Midbrain (tissue), 1 donor: Measurements from ENCODE around the gene TRIOBP.
A peak's percentile ranks its signal among the peaks of the same experiment; 100 is the strongest.
"Not testable (repeated sequence)": the region's sequence is repeated elsewhere in the genome, so short reads cannot be mapped to it uniquely, and the experiment has no call there.

Source experiments
- DNase-seq: peaks from one replicate; lab custom pipeline; 2025; lab: John Stamatoyannopoulos, UW

The TRIOBP gene

GRCh38 chr22:37690407-37690806 is 6.4 kb upstream of the TRIOBP start:
- DNase-seq = no peak

GRCh38 chr22:37690901-37691504 is 5.8 kb upstream of the TRIOBP start:
- no peak for DNase-seq

GRCh38 chr22:37692627-37693285 is 4.1 kb upstream of the TRIOBP start:
- no peak for DNase-seq

GRCh38 chr22:37694131-37694530 is 2.7 kb upstream of the TRIOBP start:
- DNase-seq = not testable (repeated sequence)

GRCh38 chr22:37696260-37696656 is 590 bp upstream of the TRIOBP start:
- not testable (repeated sequence) for DNase-seq

- DNase-seq = no peak
Observed at GRCh38 chr22:37697538-37697835, 639 bp downstream of the TRIOBP start.

GRCh38 chr22:37701141-37701786 is 4.4 kb downstream of the TRIOBP start:
- DNase-seq = peak; percentile 30

- no peak for DNase-seq
Observed at GRCh38 chr22:37703906-37704305, 7.1 kb downstream of the TRIOBP start.

- DNase-seq = no peak
Observed at GRCh38 chr22:37704645-37705044, 7.8 kb downstream of the TRIOBP start.

- DNase-seq = no peak
Observed at GRCh38 chr22:37705205-37705604, 8.4 kb downstream of the TRIOBP start.

GRCh38 chr22:37708580-37709444 is 12.0 kb downstream of the TRIOBP start:
- DNase-seq = no peak

GRCh38 chr22:37709445-37709765 is 12.6 kb downstream of the TRIOBP start:
- DNase-seq = no peak

- DNase-seq = no peak
Observed at GRCh38 chr22:37710675-37711074, 13.8 kb downstream of the TRIOBP start.

- DNase-seq = no peak
Observed at GRCh38 chr22:37711490-37711889, 14.6 kb downstream of the TRIOBP start.

GRCh38 chr22:37713761-37714160 is 16.9 kb downstream of the TRIOBP start:
- no peak for DNase-seq

GRCh38 chr22:37714634-37715033 is 17.8 kb downstream of the TRIOBP start:
- DNase-seq = no peak

GRCh38 chr22:37715760-37716159 is 18.9 kb downstream of the TRIOBP start:
- DNase-seq = no peak

GRCh38 chr22:37716708-37717107 is 19.9 kb downstream of the TRIOBP start:
- no peak for DNase-seq

GRCh38 chr22:37717235-37717634 is 20.4 kb downstream of the TRIOBP start:
- not testable (repeated sequence) for DNase-seq

- DNase-seq = not testable (repeated sequence)
Observed at GRCh38 chr22:37717746-37718305, 21.0 kb downstream of the TRIOBP start.

GRCh38 chr22:37725551-37726240 is 28.8 kb downstream of the TRIOBP start:
- DNase-seq = no peak
